ENCODE data around the gene MYO1B. TPM values are rescaled to one million over a fixed set of nuclear protein-coding genes. Genes with fewer than 3 reads are reported as not detected.
A peak's percentile ranks its signal among the peaks of the same experiment; 100 is the strongest.

Gene MYO1B
- total RNA-seq, 1 experiment from 2014 or later = 95.6 TPM

DNA sequence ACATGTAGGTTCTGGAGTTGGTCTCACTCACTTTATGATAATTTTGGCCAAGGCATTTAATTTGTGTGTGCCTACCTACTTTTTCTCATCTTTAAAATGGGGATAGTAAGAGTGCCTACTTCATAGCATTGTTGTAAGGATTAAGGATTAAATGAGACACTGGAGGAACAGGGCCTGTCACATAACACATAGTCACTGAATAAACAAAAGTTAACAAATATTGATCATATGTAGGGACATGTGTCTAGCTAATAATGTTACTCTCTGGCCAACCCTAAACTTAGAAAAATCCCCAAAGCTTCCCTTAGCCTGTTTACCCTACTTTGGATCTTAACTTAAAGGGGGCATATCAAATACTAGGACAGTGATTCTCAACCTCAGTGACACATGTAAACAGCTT lies 169.9 kb downstream of the MYO1B start:
- Histone ChIP-seq H3K4me3 (no peak overlapping the region), H3K9me3 (no peaks in the 10 kb centered on the region), H3K27me3 (no peaks in the 10 kb centered on the region), H3K36me3 (peaks cover 80% of the 10 kb centered on the region)
- no peak for DNase-seq

DNA sequence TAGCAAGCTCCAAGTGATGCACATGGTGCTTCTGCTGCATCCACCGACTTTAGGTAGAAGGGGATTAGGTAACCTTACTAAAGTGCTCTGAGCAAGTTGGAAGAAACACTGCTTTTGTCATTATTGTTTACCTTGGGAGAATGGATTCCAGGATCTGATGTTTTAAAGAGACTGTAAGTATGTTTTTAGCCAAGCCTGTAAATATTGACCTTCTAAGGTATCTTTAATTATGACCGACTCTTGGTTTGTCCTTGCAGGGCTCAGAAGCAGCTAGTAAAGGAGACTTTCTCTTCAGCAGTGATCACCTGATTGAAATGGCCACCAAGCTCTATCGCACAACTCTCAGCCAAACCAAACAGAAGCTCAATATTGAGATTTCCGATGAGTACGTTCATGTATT lies 170.7 kb downstream of the MYO1B start:
- Histone ChIP-seq H3K9me3 (no peaks in the 10 kb centered on the region), H3K36me3 (peaks cover 80% of the 10 kb centered on the region), H3K27me3 (no peaks in the 10 kb centered on the region), H3K4me3 (no peak overlapping the region)
- DNase-seq = no peak

DNA sequence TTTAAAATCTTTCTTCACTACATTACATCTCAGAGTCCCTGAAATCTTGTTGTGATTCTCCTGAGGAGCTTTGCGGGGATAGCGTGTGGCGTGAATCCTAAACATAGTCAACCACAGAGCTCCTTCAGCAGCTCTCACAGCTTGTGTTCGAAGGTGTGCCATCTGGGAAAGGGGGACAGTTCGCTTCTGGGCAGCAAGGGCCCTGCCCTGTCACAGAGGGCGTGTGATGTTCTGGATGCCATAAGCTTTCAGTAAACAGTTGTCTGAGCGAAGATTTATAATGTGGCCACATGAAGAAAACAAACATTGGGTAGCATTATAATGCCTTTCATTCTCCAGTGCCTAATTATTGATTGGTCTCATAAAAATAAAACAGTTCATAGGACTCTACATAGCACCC lies 172.5 kb downstream of the MYO1B start:
- Histone ChIP-seq H3K27me3 (no peaks in the 10 kb centered on the region), H3K36me3 (peaks cover 63% of the 10 kb centered on the region), H3K4me3 (no peak overlapping the region), H3K9me3 (no peaks in the 10 kb centered on the region)
- no peak for DNase-seq

DNA sequence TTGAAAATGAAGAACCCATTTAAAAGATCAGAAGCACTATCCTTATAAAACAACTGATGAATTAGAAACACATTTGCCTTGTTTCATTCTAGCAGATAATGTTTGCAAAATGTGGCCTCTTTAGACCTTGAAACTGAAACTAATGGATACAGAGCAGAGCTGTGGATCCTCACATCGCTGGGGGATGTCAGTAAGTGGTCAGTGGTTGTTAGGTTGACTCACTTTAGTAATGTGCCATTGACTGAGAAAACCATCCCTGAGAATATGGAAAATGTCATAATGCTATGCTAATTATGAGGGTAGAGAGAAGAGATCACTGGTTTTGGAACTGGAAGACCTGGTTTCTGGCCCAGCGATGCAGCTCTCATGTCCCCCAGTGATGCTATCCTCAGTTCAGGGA lies 176.7 kb downstream of the MYO1B start:
- H3K27me3 ChIP-seq = no peaks in the 10 kb centered on the region
- H3K9me3 ChIP-seq = no peaks in the 10 kb centered on the region
- H3K4me3 ChIP-seq = no peak overlapping the region
- H3K36me3 ChIP-seq = peaks cover 33% of the 10 kb centered on the region
- DNase-seq = no peak

DNA sequence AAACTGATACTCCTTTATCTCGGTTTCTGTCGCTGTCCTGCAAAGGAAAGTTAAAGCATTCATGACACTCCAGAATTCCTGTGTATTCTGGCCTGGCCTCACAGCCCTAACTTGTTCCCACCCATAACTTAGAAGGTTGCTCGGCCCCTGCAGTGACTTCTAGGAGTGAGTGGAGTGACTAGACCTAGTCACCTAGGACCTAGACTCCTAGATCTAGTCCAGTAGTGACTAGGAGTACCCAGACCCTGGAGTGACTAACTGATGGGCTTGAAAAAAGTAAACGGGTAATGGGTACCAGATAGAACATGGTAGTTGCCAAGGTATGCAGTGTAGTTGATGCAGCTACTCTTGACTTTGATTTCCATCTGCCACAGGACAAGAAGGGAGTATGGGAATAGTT lies 181.8 kb downstream of the MYO1B start:
- H3K36me3 ChIP-seq = peaks cover 8% of the 10 kb centered on the region
- H3K9me3 ChIP-seq = no peaks in the 10 kb centered on the region; the same call in 1 of the 2 replicates
- H3K27me3 ChIP-seq = no peaks in the 10 kb centered on the region
- no peak overlapping the region for H3K4me3 ChIP-seq
- DNase-seq = no peak

DNA sequence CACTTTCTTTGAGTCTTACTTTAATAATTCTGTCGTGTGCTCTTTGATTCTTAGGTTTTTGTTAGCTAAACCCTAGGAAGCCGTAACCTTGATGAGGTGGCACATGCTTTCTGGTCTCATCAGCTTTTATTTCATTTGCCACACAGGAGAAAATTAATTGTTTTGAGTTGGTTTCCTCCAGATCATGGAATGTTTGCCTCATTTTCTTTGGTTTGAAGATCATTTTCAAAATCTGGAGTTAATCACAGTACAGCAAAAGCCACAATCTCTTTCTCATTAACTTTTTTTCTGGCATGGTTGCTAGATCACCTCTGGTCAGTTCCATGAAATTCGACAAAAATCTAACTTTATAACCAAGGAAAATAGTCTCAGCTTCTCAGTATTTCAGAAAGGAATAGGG lies 182.9 kb downstream of the MYO1B start:
- peaks cover 6% of the 10 kb centered on the region for H3K36me3 ChIP-seq
- DNase-seq = no peak
- no peak overlapping the region for H3K4me3 ChIP-seq
- H3K27me3 ChIP-seq = no peaks in the 10 kb centered on the region
- no peaks in the 10 kb centered on the region; the same call in 1 of the 2 replicates for H3K9me3 ChIP-seq

DNA sequence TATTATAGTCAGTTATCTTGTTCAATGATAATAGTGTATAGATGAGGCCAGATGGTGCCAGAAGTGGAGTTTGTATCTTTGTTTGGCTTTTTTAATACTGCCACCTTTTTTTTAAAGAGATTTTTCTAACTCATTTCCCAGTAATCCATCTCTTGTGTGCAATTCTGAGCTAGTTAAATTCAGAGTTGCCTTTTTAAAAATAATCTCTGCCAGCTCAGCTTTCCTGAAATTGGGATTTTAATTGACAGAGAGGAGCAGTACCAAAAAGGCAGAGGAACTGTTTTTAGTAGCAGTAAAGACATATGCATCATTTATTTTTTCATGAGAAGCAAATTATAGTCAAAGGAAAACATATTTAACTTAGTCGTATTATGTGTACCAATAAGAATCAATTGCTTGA lies 185.3 kb downstream of the MYO1B start:
- Histone ChIP-seq H3K27me3 (no peaks in the 10 kb centered on the region), H3K36me3 (peaks cover 3% of the 10 kb centered on the region; the same call in 1 of the 2 replicates), H3K9me3 (no peaks in the 10 kb centered on the region; the same call in 1 of the 2 replicates), H3K4me3 (no peak overlapping the region)
- DNase-seq = no peak

DNA sequence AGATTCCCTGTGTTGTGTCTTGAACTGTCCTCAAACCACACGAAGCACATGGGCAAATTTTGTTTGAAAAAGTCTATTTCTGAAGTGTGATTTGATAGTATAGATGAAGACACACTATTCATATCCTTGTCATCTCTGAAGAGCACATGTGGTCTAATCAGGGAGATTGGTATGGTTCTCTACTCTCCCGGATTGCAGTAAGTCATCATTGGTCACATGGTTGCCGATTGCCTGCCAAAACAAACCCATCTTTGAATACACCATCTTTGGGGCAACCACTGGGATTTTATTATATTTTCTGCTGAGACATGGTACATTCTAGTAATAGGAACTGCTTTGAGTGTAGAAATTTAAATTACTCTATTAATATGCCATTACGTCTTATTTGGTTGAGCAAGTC lies 186.9 kb downstream of the MYO1B start:
- no peaks in the 10 kb centered on the region; the same call in 1 of the 2 replicates for H3K9me3 ChIP-seq
- no peak for DNase-seq

DNA sequence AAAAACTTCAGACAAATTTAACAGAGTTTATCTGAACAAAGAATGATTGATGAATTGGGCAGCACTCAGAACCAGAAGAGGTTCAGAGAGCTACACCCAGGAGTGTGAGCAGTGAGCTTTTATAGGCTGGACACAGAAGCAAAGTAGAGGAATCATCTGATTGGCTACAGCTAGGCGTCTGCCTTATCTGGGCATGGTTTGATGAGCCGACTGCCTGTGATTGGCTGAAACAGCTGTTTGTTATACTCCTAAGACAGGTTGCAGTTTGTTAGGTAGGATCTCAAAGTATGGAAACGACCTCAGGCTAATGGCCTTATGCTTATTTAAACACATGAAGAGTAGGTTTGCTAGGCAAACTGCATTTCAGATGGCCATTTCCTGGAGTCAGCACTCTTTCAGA lies 188.9 kb downstream of the MYO1B start:
- Histone ChIP-seq H3K27me3 (no peaks in the 10 kb centered on the region), H3K4me3 (no peak overlapping the region), H3K36me3 (no peaks in the 10 kb centered on the region), H3K9me3 (no peaks in the 10 kb centered on the region; the same call in 1 of the 2 replicates)
- no peak for DNase-seq

More for the DNA sequence above, 186.9 kb downstream of the MYO1B start:
- no peaks in the 10 kb centered on the region for H3K36me3 ChIP-seq
- H3K4me3 ChIP-seq = no peak overlapping the region
- no peaks in the 10 kb centered on the region for H3K27me3 ChIP-seq

DNA sequence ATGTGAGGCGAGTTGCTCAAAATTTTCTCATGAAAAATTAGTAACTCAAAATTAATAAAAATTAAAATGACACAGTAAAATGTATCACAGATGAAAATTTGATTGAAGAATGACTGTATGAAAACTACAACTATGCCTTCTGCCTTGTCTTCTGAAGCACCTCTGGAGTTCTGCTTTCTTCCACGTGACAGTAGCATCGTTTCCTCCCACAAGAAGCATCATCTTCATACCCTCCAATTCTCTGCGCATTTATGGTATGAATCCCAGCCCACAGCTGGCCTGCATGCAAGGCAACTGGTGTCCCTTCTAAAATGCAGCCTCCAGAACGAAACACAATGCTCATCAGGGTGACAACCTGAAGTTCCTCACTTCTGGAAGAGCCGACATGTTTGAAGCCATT lies 189.9 kb downstream of the MYO1B start:
- Histone ChIP-seq H3K4me3 (no peak overlapping the region), H3K36me3 (no peaks in the 10 kb centered on the region), H3K27me3 (no peaks in the 10 kb centered on the region), H3K9me3 (no peaks in the 10 kb centered on the region; the same call in 1 of the 2 replicates)
- no peak for DNase-seq

DNA sequence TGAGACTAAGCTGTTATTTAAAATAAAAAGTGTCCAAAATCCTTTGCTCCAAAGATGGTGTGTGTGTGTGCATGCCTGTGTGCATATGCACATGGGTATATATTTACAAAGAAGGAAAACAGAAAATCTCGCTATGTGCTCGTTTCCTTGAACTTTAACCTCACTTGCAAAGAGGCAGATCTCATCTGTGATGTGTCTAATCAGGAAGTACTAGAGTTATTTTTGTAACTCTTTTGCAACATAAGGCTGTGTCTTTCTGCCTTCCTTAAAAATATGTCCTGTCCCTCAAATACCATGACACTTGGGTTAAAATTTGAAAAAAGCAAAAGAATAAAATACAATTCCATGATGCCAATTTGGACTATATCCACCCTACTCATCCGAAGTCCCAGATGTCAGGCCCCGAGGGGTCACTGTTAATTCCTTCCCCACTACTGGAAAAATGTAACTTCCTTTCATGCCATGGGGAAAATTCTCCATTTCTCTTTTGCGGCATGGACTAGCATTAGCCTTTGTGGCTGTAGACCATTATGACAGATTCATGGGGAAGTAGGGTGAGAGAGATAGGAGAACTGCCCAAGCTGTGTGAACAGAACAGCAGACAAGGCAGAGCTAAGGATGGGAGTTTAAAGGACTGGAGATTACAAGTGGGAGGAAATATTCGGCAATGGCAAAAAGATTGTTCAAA lies 191.3 kb downstream of the MYO1B start:
- Histone ChIP-seq H3K9me3 (no peaks in the 10 kb centered on the region; the same call in 1 of the 2 replicates), H3K27me3 (no peaks in the 10 kb centered on the region), H3K36me3 (no peaks in the 10 kb centered on the region), H3K4me3 (no peak overlapping the region)
- DNase-seq = no peak

DNA sequence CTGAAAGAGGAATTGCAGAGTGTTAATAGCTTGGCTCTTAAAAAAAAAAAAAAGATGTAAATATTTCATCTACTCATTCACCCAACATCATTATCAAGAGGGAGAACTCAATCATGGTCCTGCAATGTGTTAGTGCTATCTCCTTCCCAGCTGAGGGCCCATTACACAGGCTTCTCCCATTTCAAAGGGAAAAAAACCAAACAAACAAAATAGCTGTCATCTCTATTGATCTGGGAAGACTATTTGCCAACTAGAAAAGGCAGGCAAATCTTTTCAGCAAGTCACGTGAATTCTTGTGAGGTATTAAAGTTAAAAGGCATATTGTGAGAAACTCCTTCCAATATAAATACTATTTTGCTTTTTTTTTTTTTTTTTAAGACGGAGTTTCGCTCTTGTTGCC lies 194.3 kb downstream of the MYO1B start:
- H3K27me3 ChIP-seq = no peaks in the 10 kb centered on the region
- no peaks in the 10 kb centered on the region for H3K36me3 ChIP-seq
- H3K4me3 ChIP-seq = no peak overlapping the region
- no peak for DNase-seq
- H3K9me3 ChIP-seq = no peaks in the 10 kb centered on the region

DNA sequence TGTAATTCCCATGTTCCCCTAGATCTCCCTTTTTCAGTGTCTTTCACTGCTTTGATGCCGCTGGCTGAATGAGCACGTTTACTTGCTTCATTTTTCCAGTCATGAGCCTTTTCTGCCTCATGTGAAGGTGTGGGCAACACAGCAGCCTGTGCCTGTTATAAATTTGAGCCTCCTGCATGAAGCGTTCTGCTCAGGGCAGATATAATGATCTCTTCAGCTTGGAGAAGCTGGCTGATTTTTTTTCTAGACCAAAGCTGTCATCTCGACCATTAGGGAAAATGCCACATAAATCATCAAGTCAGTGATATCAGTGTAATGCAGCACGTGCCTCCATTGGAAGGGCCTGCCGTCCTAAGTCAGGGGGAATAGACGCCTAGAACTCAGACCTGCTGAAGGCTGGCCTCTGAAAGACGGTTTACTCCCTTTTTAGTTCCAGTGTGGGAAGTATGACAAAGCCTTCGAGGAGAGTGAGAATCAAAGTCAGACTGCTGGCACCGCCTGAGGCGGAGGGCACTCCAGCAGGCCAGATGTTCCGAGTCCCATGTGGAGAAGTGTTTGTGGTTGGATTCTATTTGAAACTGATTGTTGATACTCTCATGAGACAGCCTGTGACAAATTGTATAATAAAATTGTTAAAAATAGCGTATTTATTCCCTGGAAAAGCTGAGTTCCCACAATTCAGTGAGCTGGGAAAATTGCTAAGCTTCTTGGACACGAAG lies 196.5 kb downstream of the MYO1B start:
- H3K4me3 ChIP-seq = no peak overlapping the region
- DNase-seq = peak; percentile 53
- no peaks in the 10 kb centered on the region for H3K27me3 ChIP-seq
- H3K36me3 ChIP-seq = no peaks in the 10 kb centered on the region
- H3K9me3 ChIP-seq = no peaks in the 10 kb centered on the region

DNA sequence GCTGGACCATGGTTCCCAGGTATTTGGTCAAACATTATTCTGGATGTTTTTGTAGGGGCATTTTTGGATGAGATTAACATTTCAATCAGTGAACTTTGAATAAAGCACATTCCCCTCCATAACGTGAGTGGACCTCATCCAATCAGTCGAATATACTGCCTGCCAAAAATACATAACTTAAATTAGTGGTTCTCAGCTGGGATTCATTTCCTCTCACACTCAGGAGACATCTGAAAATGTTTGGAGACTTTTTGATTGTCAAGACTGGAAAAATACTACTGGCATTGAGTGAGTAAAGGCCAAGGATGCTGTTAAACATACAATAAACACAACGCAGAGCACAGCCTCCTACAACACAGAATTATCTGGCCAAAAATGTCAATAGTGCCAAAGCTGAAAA lies 198.2 kb downstream of the MYO1B start:
- Histone ChIP-seq H3K36me3 (no peaks in the 10 kb centered on the region), H3K9me3 (no peaks in the 10 kb centered on the region), H3K4me3 (no peak overlapping the region), H3K27me3 (no peaks in the 10 kb centered on the region)
- DNase-seq = no peak

DNA sequence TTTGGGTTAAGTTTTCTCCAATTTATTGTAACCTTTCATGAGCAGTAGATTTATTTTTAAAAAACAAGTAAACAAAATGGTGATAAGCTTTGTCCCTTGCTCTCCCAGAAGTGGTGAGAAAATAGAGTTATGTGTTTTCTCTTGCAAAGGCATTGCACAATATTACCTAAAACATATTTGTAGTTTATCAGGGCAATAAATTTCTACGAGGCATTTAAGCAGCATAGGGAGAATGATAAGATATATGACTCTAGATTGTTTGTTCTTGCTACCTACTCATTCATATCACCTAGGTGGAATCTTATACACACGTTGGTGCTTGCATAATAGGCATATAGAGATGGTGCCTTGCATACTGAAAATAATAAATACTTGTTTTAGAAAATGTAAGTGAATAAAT lies 201.7 kb downstream of the MYO1B start:
- no peak for DNase-seq
- Histone ChIP-seq H3K36me3 (no peaks in the 10 kb centered on the region), H3K27me3 (no peaks in the 10 kb centered on the region), H3K9me3 (no peaks in the 10 kb centered on the region), H3K4me3 (no peak overlapping the region)

DNA sequence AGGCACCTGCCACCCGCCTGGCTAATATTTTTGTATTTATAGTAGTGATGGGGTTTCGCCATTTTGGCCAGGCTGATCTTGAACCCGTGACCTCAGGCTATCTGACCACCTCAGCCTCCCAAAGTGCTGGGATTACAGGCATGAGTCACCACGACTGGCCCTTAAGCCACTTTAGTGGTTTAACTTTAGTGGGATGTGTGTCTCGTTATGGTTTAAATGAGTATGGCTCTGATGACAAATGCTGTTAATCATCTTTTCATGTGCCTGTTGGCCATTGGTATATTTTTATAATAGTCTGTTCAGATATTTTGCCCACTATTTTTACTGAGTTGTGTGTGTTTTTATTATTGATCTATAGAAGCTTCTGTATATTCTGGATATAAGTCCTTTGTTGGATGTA lies 205.9 kb downstream of the MYO1B start:
- no peaks in the 10 kb centered on the region for H3K27me3 ChIP-seq
- no peak for DNase-seq
- no peaks in the 10 kb centered on the region for H3K36me3 ChIP-seq
- no peak overlapping the region for H3K4me3 ChIP-seq
- no peaks in the 10 kb centered on the region for H3K9me3 ChIP-seq

DNA sequence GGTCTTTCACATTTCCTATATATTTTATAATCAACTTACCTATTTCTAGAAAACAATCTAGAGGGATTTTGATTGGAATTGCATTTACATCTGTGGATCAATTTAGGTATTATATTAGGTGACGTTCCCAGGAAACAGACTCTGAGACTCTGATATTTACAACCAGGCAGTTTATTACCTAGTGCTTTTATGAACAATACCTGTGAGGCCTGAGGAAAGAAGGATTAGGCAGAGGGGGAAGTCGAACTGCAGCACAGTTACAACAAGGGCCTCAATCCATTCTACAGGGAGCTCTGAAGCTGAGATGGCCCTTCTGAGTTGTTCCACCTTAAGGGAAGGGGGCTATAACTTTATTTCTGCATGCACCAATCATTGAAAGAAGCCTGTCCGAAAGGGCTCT lies 206.9 kb downstream of the MYO1B start:
- H3K9me3 ChIP-seq = no peaks in the 10 kb centered on the region
- H3K36me3 ChIP-seq = no peaks in the 10 kb centered on the region
- H3K27me3 ChIP-seq = no peaks in the 10 kb centered on the region
- H3K4me3 ChIP-seq = no peak overlapping the region
- no peak for DNase-seq

DNA sequence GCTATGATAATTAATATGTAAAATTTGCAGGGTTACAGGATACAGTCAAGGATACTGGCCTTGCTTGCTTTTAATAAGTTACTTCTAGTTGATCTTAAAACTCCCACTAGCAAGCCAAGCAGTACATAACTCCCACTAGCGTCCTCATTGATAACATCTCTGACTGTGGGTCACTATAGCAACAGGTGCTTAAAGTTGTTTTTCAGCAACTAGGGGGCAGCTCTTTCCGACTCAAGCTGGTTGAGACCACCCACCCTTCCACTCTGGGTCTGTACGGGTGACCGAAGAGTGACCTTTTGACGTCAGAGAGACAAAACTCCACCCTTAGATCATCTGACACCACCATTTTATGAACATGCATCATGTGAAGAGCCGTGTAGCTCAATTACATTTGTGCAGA lies 208.6 kb downstream of the MYO1B start:
- H3K9me3 ChIP-seq = no peaks in the 10 kb centered on the region
- no peaks in the 10 kb centered on the region for H3K27me3 ChIP-seq
- no peaks in the 10 kb centered on the region for H3K36me3 ChIP-seq
- H3K4me3 ChIP-seq = no peak overlapping the region
- no peak for DNase-seq
